GM12801 (cell line): Measurements from ENCODE around the gene DNAJC15.

Experiments
- CTCF ChIP-seq: IDR thresholded peaks from one replicate; pipeline ENCODE4 v1.5.1; 2011; ENCODE audit warnings: control low read depth; ENCODE audit not compliant: insufficient read length; ENCODE audit errors: extremely low read depth

The DNAJC15 gene

GRCh38 chr13:43113603-43114002 is 90.2 kb downstream of the DNAJC15 start:
- TF ChIP-seq CTCF: no peak

GRCh38 chr13:43114504-43114903 is 91.1 kb downstream of the DNAJC15 start:
- no peak for TF ChIP-seq CTCF

GRCh38 chr13:43115141-43115540 is 91.8 kb downstream of the DNAJC15 start:
- TF ChIP-seq CTCF: no peak

GRCh38 chr13:43116242-43116641 is 92.9 kb downstream of the DNAJC15 start:
- TF ChIP-seq CTCF: no peak

- no peak for TF ChIP-seq CTCF
Observed at GRCh38 chr13:43118521-43118920, 95.1 kb downstream of the DNAJC15 start.

GRCh38 chr13:43119206-43119605 is 95.8 kb downstream of the DNAJC15 start:
- TF ChIP-seq CTCF: no peak

GRCh38 chr13:43122791-43123190 is 99.4 kb downstream of the DNAJC15 start:
- no peak for TF ChIP-seq CTCF

DNA sequence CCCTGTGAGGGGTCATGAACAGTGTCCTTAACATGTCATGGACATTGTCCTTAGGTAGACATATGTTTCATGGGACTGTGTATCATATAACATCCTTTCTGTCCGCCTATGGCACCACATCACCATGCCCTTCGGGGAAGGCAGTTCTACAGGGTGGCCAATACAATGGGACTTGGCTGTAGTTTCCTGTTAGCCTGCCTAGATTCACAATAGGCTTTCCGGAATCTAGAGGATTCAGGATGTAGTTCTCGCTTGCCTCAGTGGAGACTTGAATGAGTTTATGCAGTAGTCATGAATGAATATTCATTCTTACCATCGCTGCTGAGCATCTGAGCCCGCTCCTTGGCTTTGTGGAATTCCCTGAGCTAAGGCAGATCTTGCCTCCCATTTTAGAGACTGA is 100.5 kb downstream of the DNAJC15 start:
- TF ChIP-seq CTCF: no peak
